ENCODE data around the gene PAX7.

GRCh38 chr1:18653367-18653766, 22.7 kb downstream of the PAX7 start:
- TF ChIP-seq POLR2A (IDR thresholded peaks at IDR 0.05; ENCODE audit: low read length) (no peak), GATA1 (IDR thresholded peaks at IDR 0.05; ENCODE audit: low read depth, low read length) (no peak)

All from erythroblast (primary cell).